SK-N-SH (cell line): ENCODE data around the gene CUX1. TPM values are rescaled to one million over a fixed set of nuclear protein-coding genes. Genes with fewer than 3 reads are reported as not detected.

Source experiments
- CTCF ChIA-PET: fragments of 300-600, 350-600 bp; formaldehyde crosslinking; extraction: SDS; loops from one replicate; lab custom pipeline; 2021; lab: Yijun Ruan, JAX
- POLR2A ChIA-PET: fragments of 350-600 bp; sonication (Branson Sonifier 250); formaldehyde crosslinking; extraction: SDS; loops from one replicate; lab custom pipeline; 2020; ENCODE audit warnings: antibody characterized with exemption, inconsistent platforms; lab: Yijun Ruan, JAX
- DNase-seq: peaks from one replicate; pipeline ENCODE4 v3.0.0; 2012
- H2AFZ ChIP-seq: fragments of 200-600 bp; sonication (generic); 2 replicates; pipeline ENCODE4 v1.8.1; 2016; ENCODE audit warnings: antibody characterized with exemption, mild to moderate bottlenecking, low read depth
- H3F3A ChIP-seq: fragments of 200-600 bp; sonication (generic); replicated peaks from 2 replicates; pipeline ENCODE3; 2016; ENCODE audit warnings: antibody characterized with exemption, mild to moderate bottlenecking; ENCODE audit not compliant: insufficient read depth
- H3K27ac ChIP-seq, 2 experiments: fragments of 200-500 bp in 1 of 2; fragments of 200-600 bp in 1 of 2; sonication (Bioruptor generic) in 1 of 2; sonication (generic), shearing (Covaris generic) in 1 of 2; 2 replicates each; pipeline versions ENCODE4 v1.5.1 to v1.6.1; 2014 to 2016; ENCODE audit warnings: low read depth in 2 of 2, inconsistent platforms in 1 of 2, low read length in 1 of 2, mild to moderate bottlenecking in 1 of 2, mixed read lengths in 1 of 2
- H3K27me3 ChIP-seq: fragments of 200-600 bp; sonication (generic), shearing (Covaris generic); 2 replicates; pipeline ENCODE4 v1.6.1; 2016; ENCODE audit warnings: mixed run types; ENCODE audit not compliant: insufficient read depth
- H3K36me3 ChIP-seq, 2 experiments: fragments of 200-500 bp in 1 of 2; fragments of 200-600 bp in 1 of 2; sonication (Bioruptor generic) in 1 of 2; sonication (generic) in 1 of 2; replicated peaks in 1 of 2; 2 replicates each; pipeline versions ENCODE3 to v1.5.1; 2014 to 2016; ENCODE audit warnings: low read length in 1 of 2, mild to moderate bottlenecking in 1 of 2; ENCODE audit not compliant: insufficient read depth in 2 of 2, control insufficient read depth in 1 of 2
- H3K4me1 ChIP-seq, 2 experiments: fragments of 200-500 bp in 1 of 2; fragments of 200-600 bp in 1 of 2; sonication (Bioruptor generic) in 1 of 2; sonication (generic), shearing (Covaris generic) in 1 of 2; 2 replicates each; pipeline versions ENCODE4 v1.5.1 to v1.6.1; 2014 to 2016; ENCODE audit warnings: low read depth in 1 of 2, low read length in 1 of 2, mixed run types in 1 of 2; ENCODE audit not compliant: insufficient read depth in 2 of 2, control insufficient read depth in 1 of 2
- H3K4me2 ChIP-seq: fragments of 200-600 bp; sonication (generic), shearing (Covaris generic); 2 replicates; pipeline ENCODE4 v1.6.1; 2017; ENCODE audit warnings: mixed run types
- H3K4me3 ChIP-seq, 2 experiments: fragments of 200-500 bp in 1 of 2; fragments of 200-600 bp in 1 of 2; sonication (Bioruptor generic) in 1 of 2; sonication (generic), shearing (Covaris generic) in 1 of 2; 2 replicates each; pipeline versions ENCODE4 v1.5.1 to v1.8.1; 2014 to 2016; ENCODE audit warnings: low read depth in 2 of 2, inconsistent platforms in 1 of 2, low read length in 1 of 2, mild to moderate bottlenecking in 1 of 2, mixed read lengths in 1 of 2, moderate library complexity in 1 of 2
- H3K79me2 ChIP-seq: fragments of 200-600 bp; sonication (generic); 2 replicates; pipeline ENCODE4 v1.8.1; 2017; ENCODE audit warnings: mild to moderate bottlenecking; ENCODE audit not compliant: insufficient read depth
- H3K9ac ChIP-seq: fragments of 200-600 bp; sonication (generic); 2 replicates; pipeline ENCODE4 v1.6.1; 2017; ENCODE audit warnings: mixed run types
- H3K9me2 ChIP-seq: fragments of 200-600 bp; sonication (generic); 2 replicates; pipeline ENCODE4 v1.6.1; 2017; ENCODE audit warnings: mixed run types
- H3K9me3 ChIP-seq: fragments of 200-600 bp; sonication (generic); 2 replicates; pipeline ENCODE4 v1.6.1; 2017; ENCODE audit warnings: mixed run types, mild to moderate bottlenecking, moderate library complexity
- H4K20me1 ChIP-seq: fragments of 200-600 bp; sonication (generic); 2 replicates; pipeline ENCODE4 v1.6.1; 2017; ENCODE audit warnings: mild to moderate bottlenecking, mixed run types; ENCODE audit not compliant: insufficient read depth
- ELF1 ChIP-seq: IDR thresholded peaks from 2 replicates; pipeline ENCODE4 v1.4.0; 2012
- EP300 ChIP-seq, 2 experiments: IDR thresholded peaks; 2 replicates each; pipeline versions ENCODE4 v1.4.0 to v1.6.1; 2012; ENCODE audit warnings: borderline replicate concordance in 1 of 2, low read depth in 1 of 2, low read length in 1 of 2
- FOSL2 ChIP-seq: IDR thresholded peaks from 2 replicates; pipeline ENCODE4 v1.4.0; 2012; ENCODE audit warnings: low read depth, mild to moderate bottlenecking, moderate library complexity, borderline replicate concordance
- IRF3 ChIP-seq: fragments of 150-350 bp; IDR thresholded peaks from 2 replicates; pipeline ENCODE4 v1.6.1; 2016; ENCODE audit warnings: mild to moderate bottlenecking, low read depth, low read length
- JUND ChIP-seq: IDR thresholded peaks from 2 replicates; pipeline ENCODE4 v1.4.0; 2012
- MAX ChIP-seq: IDR thresholded peaks from 2 replicates; pipeline ENCODE4 v1.4.0; 2012; ENCODE audit warnings: low read depth
- MXI1 ChIP-seq: IDR thresholded peaks from 2 replicates; pipeline ENCODE4 v1.6.1; 2012; ENCODE audit warnings: mild to moderate bottlenecking, low read depth, low read length, improper control_type of control experiment
- NFIC ChIP-seq: IDR thresholded peaks from 2 replicates; pipeline ENCODE4 v1.4.0; 2012; ENCODE audit warnings: borderline replicate concordance
- POLR2AphosphoS5 ChIP-seq: IDR thresholded peaks from 2 replicates; pipeline ENCODE4 v1.6.1; 2012; ENCODE audit warnings: low read depth, low read length
- RCOR1 ChIP-seq: fragments of 150-350 bp; IDR thresholded peaks from 2 replicates; pipeline ENCODE4 v1.6.1; 2017; ENCODE audit warnings: antibody characterized with exemption, low read length
- RXRA ChIP-seq: IDR thresholded peaks from 2 replicates; pipeline ENCODE4 v1.4.0; 2012; ENCODE audit warnings: low read depth, mild to moderate bottlenecking, borderline replicate concordance
- SMC3 ChIP-seq: IDR thresholded peaks from 2 replicates; pipeline ENCODE4 v1.6.1; 2012; ENCODE audit warnings: low read depth, low read length, improper control_type of control experiment
- TAF1 ChIP-seq: IDR thresholded peaks from 2 replicates; pipeline ENCODE4 v1.6.1; 2012; ENCODE audit warnings: low read depth, mild to moderate bottlenecking, low read length, moderate library complexity, borderline replicate concordance
- TCF12 ChIP-seq: IDR thresholded peaks from 2 replicates; pipeline ENCODE4 v1.4.0; 2012
- TEAD4 ChIP-seq: IDR thresholded peaks from 2 replicates; pipeline ENCODE4 v1.4.0; 2012; ENCODE audit warnings: mild to moderate bottlenecking, borderline replicate concordance; ENCODE audit not compliant: insufficient read depth
- USF1 ChIP-seq: IDR thresholded peaks from 2 replicates; pipeline ENCODE4 v1.4.0; 2012; ENCODE audit warnings: low read depth, borderline replicate concordance
- USF2 ChIP-seq: fragments of 150-350 bp; IDR thresholded peaks from 2 replicates; pipeline ENCODE4 v1.6.1; 2017; ENCODE audit warnings: antibody characterized with exemption, low read length, low read depth, borderline replicate concordance
- YY1 ChIP-seq: IDR thresholded peaks from 2 replicates; pipeline ENCODE4 v1.4.0; 2012; ENCODE audit warnings: low read depth, mild to moderate bottlenecking
- ZBTB33 ChIP-seq: IDR thresholded peaks from 2 replicates; pipeline ENCODE4 v1.4.0; 2012; ENCODE audit warnings: low read depth, borderline replicate concordance
- WGBS: methylation state at CpG from one replicate; pipeline ENCODE4 v1.1.6; 2017; ENCODE audit warnings: low lambda C conversion rate; 5-methylcytosine and 5-hydroxymethylcytosine counted together
- polyA plus RNA-seq, 3 experiments: library from polyadenylated mRNA; depleted of rRNA; stranded (reverse); fragments of >200 nt; gene quantifications; 2 replicates each; pipeline ENCODE4 v1.2.3, GENCODE V29; 2012

CUX1 gene
- polyA plus RNA-seq, 1 of the 3 experiments (the other 2 are of a cell fraction): 68.6 TPM

- H3K9ac ChIP-seq: no peak overlapping the region
- H3K36me3 ChIP-seq: no peaks in the 10 kb centered on the region
- ChIA-PET POLR2A (no interaction called here), CTCF (no interaction called here)
- no peak overlapping the region for H2AFZ ChIP-seq
- H3K27ac ChIP-seq: no peak overlapping the region
- TF ChIP-seq SMC3 (no peak), TAF1 (no peak), USF2 (no peak), MXI1 (no peak), TCF12 (no peak), JUND (no peak), POLR2AphosphoS5 (no peak), IRF3 (no peak), YY1 (no peak), RXRA (no peak), NFIC (no peak), TEAD4 (no peak), RCOR1 (no peak), MAX (no peak), ZBTB33 (no peak)
- WGBS: 95% methylated on average over 10 of the region's 11 CpGs
- H3K27me3 ChIP-seq: no peaks in the 10 kb centered on the region
- no peaks in the 10 kb centered on the region for H4K20me1 ChIP-seq
- no peak overlapping the region for H3K4me3 ChIP-seq
- peaks cover 18% of the 10 kb centered on the region for H3K79me2 ChIP-seq
- no peak for DNase-seq
- no peak overlapping the region for H3K4me2 ChIP-seq
- peaks cover 13% of the 10 kb centered on the region for H3F3A ChIP-seq
- no peaks in the 10 kb centered on the region for H3K9me3 ChIP-seq
- H3K4me1 ChIP-seq: peaks cover 9 to 26% of the 10 kb centered on the region in 2 experiments; a peak in 2 of 4 replicates
- H3K9me2 ChIP-seq: no peaks in the 10 kb centered on the region
Observed at GRCh38 chr7:102061354-102061945, 244.0 kb downstream of the CUX1 start.

- POLR2A ChIA-PET: no interaction called here
- no peak overlapping the region for H3K9ac ChIP-seq
- no peak for DNase-seq
Observed at GRCh38 chr7:102061981-102062390, 244.6 kb downstream of the CUX1 start.

More at GRCh38 chr7:102061981-102062390, 244.6 kb downstream of the CUX1 start:
- Histone ChIP-seq H3K4me1 (peaks cover 9 to 28% of the 10 kb centered on the region in 2 experiments; a peak in 2 of 4 replicates), H4K20me1 (no peaks in the 10 kb centered on the region), H3K36me3 (no peaks in the 10 kb centered on the region), H3K27ac (no peak overlapping the region), H3K4me2 (no peak overlapping the region), H3K4me3 (no peak overlapping the region), H3K79me2 (peaks cover 18% of the 10 kb centered on the region), H3F3A (peaks cover 13% of the 10 kb centered on the region), H3K9me2 (no peaks in the 10 kb centered on the region), H3K27me3 (no peaks in the 10 kb centered on the region), H2AFZ (no peak overlapping the region), H3K9me3 (no peaks in the 10 kb centered on the region)
- 97% methylated on average over 8 of the region's 8 CpGs for WGBS
- CTCF ChIA-PET: interaction anchor here (0.8 kb wide), 1 partner anchor 16 kb away, joined by 3 read pairs; no protein-coding TSS in a partner anchor
- TF ChIP-seq JUND (no peak), USF1 (no peak), TAF1 (no peak), FOSL2 (no peak), ZBTB33 (no peak), ELF1 (no peak), EP300 (IDR thresholded peaks at IDR 0.05; ENCODE audit: borderline replicate concordance in 1 of 2, low read depth in 1 of 2, low read length in 1 of 2) (no peak), NFIC (no peak)
- TF ChIP-seq, all 33 proteins: peak for 0
